ENCODE data around the gene NCAPH2.

Gene NCAPH2

DNA sequence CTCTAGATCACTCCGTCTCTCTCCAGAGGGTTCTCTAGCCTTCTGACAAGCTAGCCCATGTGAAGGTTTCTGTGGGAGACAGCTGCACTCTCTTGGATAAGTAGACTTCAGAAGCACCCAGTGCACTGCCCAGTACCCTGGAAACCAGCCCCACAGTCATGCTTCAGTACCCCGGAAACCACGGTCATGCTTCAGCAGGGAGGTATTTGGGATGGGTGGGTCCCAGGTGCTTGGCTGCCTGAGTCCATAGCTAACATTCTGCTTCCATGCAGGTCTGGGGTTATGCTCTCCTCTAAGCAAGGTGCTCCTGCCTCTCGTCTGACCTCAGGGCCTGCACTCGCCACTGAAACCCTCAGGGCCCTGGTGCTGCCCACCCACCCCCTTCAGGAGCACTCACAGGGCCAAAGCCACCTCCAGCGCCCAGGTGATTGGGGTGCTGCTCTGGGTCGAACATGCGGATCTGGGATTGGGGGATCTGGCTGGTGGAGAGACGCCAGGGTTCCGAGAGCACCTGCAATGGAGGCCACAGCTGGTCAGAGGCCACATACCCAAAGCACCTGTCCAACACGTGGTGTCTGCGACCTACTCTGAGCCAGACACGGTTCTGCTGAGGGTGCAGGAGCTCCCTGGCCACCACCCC lies 62.0 kb downstream of the NCAPH2 start:
- Histone ChIP-seq H3K27ac (no peak overlapping the region), H3K9ac (ENCODE audit: insufficient read length) (no peak overlapping the region), H3K9me3 (ENCODE audit: low read depth, low read length) (no peaks in the 10 kb centered on the region), H3K4me3 (no peak overlapping the region), H3K36me3 (ENCODE audit: insufficient read depth, low read length) (no peaks in the 10 kb centered on the region; the same call in 1 of the 2 replicates)
- no peak for DNase-seq (ENCODE audit: low read depth, low spot score)
- TF ChIP-seq FOXP2 (optimal IDR thresholded peaks at IDR 0.05; ENCODE audit: control extremely low read depth, extremely low read length, insufficient read depth), result no peak
- TF ChIP-seq EZH2 (IDR thresholded peaks at IDR 0.05), result no peak
- TF ChIP-seq POLR2AphosphoS5 (IDR thresholded peaks at IDR 0.05; ENCODE audit: borderline replicate concordance, low read depth, low read length), result no peak

DNA sequence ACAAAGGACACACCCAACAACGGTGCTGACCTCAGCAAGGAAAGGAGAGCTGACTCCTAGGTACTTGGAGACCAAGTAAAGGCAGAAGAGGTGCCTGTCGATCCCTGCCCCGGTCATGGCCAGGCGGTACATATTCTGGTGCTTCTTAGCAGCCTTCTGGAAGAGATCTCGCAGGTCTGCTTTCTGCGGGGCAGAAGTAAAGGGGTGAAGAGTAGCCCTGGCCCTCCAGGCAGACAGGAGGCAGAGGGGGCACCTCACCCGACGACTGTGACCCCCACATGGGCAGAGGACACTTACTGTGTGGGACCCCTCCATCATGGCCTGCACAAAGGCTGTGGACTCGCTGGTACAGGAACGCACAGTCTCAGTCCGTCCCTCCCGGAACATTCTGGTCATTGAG lies 62.8 kb downstream of the NCAPH2 start:
- Histone ChIP-seq H3K9ac (ENCODE audit: insufficient read length) (no peak overlapping the region), H3K27ac (no peak overlapping the region), H3K36me3 (ENCODE audit: insufficient read depth, low read length) (no peaks in the 10 kb centered on the region; the same call in 1 of the 2 replicates), H3K4me3 (no peak overlapping the region), H3K9me3 (ENCODE audit: low read depth, low read length) (no peaks in the 10 kb centered on the region)
- no peak for DNase-seq (ENCODE audit: low read depth, low spot score)
- TF ChIP-seq POLR2AphosphoS5 (IDR thresholded peaks at IDR 0.05; ENCODE audit: borderline replicate concordance, low read depth, low read length), result no peak
- TF ChIP-seq EZH2 (IDR thresholded peaks at IDR 0.05), result no peak
- no peak for TF ChIP-seq FOXP2 (optimal IDR thresholded peaks at IDR 0.05; ENCODE audit: control extremely low read depth, extremely low read length, insufficient read depth)

DNA sequence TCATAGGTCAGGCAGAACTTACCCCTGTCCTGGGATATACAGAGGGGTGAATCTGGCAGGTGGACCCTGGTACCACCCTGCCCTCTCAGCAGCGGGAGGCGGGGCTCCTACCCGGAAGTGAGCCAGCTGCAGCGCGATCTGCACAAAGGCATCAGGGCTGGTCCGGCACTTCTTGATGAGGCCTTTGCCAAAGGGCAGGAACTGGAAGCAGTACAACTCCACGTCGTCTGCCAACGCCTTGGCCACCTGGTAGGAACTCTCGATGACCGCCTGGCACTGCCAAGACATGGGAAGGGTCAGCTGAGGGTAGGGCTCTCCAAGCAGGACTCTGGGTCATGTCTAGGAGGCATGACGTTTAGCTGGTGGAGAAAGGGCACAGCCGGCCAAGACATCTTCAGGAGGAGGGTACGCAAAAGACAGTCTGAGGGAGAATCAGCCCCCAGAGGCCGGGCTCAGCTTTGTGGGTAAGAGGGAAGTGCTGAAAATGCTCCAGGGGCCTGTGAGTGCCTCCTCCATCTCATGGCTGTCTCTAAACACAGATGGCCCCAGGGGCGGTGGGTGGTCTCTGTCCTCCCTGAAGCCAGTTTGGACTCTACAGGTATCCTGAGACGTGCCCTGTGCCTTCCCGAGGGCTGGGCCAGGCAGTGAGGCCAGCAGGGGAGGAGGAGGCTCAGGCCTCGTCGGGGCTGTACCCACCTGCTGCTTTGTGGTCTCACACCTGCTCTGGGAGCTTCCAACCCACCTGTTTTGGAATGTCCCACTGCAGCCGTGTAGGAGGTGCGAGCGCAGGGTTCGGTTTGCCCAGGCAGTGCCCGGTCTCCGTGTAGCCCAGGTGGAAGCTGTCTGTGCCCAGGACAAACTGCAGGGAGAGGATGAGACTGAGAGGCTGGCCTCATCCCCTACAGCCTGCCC lies 63.5 kb downstream of the NCAPH2 start:
- Histone ChIP-seq H3K9me3 (ENCODE audit: low read depth, low read length) (no peaks in the 10 kb centered on the region), H3K36me3 (ENCODE audit: insufficient read depth, low read length) (no peaks in the 10 kb centered on the region; the same call in 1 of the 2 replicates), H3K4me3 (no peak overlapping the region), H3K27ac (no peak overlapping the region), H3K9ac (ENCODE audit: insufficient read length) (no peak overlapping the region)
- no peak for TF ChIP-seq FOXP2 (optimal IDR thresholded peaks at IDR 0.05; ENCODE audit: control extremely low read depth, extremely low read length, insufficient read depth)
- no peak for TF ChIP-seq EZH2 (IDR thresholded peaks at IDR 0.05)
- TF ChIP-seq POLR2AphosphoS5 (IDR thresholded peaks at IDR 0.05; ENCODE audit: borderline replicate concordance, low read depth, low read length), result no peak
- no peak for DNase-seq (ENCODE audit: low read depth, low spot score)

DNA sequence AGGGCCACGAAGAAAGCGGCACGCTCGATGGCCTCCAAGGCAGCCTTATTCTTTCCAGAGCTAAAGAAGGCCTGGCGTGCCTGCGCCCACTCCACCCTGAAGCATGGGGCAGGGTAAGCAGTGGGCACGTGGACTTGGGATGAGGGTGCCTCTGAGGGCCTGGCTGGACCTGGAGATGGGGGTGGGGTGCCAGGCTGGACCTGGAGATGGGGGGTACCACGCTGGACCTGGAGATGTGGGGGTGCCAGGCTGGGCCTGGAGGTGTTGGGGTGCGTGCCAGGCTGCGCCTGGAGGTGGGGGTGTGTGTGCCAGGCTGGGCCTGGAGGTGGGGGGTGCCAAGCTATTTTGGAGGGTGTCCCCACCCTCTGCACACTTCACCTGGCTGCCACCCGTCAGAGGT lies 64.9 kb downstream of the NCAPH2 start:
- no peaks in the 10 kb centered on the region; the same call in 1 of the 2 replicates for H3K36me3 ChIP-seq (ENCODE audit: insufficient read depth, low read length)
- no peak for TF ChIP-seq EZH2 (IDR thresholded peaks at IDR 0.05)
- no peak for TF ChIP-seq POLR2AphosphoS5 (IDR thresholded peaks at IDR 0.05; ENCODE audit: borderline replicate concordance, low read depth, low read length)
- no peak for TF ChIP-seq FOXP2 (optimal IDR thresholded peaks at IDR 0.05; ENCODE audit: control extremely low read depth, extremely low read length, insufficient read depth)

DNA sequence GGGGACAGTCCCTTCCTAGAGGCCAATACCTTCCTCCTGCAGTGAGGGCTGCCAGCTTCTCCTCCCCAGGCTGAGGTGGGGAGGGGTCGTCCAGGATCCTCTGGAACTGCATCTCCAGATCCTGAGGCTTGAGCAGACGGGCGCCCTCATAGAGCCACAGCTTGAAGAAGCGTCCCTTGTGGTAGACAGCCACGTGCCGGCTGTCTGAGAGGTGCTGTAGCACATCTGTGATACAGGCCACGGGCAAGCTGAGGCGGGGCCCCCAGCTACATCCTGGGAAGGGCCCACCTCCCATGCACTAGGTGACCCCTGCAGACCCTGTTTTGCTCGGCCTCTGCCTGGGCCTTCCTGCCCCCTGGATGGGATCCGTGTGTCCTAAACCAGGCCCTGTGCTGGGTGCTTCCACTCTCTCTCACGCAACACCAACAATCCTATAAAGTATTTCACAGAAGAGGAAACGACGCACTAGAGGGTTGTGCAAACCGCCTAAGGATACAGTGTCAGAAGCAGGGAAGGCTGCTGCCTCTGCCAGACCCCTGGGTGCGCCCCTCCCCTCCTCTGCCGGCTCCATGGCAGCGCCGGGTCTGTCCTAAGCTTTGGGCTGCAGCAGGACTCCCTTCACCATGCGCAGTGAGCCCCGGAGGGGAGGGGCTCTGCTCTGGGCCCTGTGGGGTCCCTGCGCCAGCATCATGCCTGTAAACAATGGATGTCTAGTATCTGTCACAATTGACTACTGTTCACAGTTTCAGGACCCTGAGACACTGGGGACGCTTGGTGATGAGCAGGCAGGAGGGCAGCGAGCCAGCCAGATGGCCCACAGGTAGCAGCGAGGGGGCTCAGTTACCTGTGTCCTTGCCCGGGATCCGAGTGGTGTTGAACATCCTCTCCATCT lies 65.7 kb downstream of the NCAPH2 start:
- Histone ChIP-seq H3K27ac (no peak overlapping the region), H3K36me3 (ENCODE audit: insufficient read depth, low read length) (no peaks in the 10 kb centered on the region; the same call in 1 of the 2 replicates), H3K9me3 (ENCODE audit: low read depth, low read length) (no peaks in the 10 kb centered on the region), H3K9ac (ENCODE audit: insufficient read length) (no peak overlapping the region), H3K4me3 (no peak overlapping the region)
- no peak for DNase-seq (ENCODE audit: low read depth, low spot score)
- TF ChIP-seq EZH2 (IDR thresholded peaks at IDR 0.05), result no peak
- no peak for TF ChIP-seq FOXP2 (optimal IDR thresholded peaks at IDR 0.05; ENCODE audit: control extremely low read depth, extremely low read length, insufficient read depth)
- TF ChIP-seq POLR2AphosphoS5 (IDR thresholded peaks at IDR 0.05; ENCODE audit: borderline replicate concordance, low read depth, low read length), result no peak

More for the DNA sequence above, 64.9 kb downstream of the NCAPH2 start:
- Histone ChIP-seq H3K27ac (no peak overlapping the region), H3K4me3 (no peak overlapping the region), H3K9ac (ENCODE audit: insufficient read length) (no peak overlapping the region), H3K9me3 (ENCODE audit: low read depth, low read length) (no peaks in the 10 kb centered on the region)
- no peak for DNase-seq (ENCODE audit: low read depth, low spot score)

DNA sequence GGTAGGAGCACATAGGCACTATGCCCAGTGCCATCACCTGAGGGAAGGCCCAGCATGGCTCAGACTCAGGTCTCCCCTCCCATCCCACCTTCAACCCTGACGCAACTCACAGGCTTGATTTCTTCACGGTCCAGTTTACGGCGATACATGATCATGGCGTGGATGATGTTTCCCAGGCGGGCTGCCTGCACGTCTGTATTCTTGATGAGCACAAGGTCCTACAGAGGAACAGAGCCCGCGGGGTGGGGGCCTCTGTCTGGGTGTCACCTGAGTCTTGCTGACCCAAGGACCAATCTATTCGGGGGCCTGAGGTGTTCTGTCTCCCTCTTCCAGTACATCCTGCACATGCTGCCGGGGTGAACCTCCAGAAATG lies 66.3 kb downstream of the NCAPH2 start:
- DNase-seq (ENCODE audit: low read depth, low spot score), result no peak
- no peak overlapping the region for H3K9ac ChIP-seq (ENCODE audit: insufficient read length)
- H3K9me3 ChIP-seq (ENCODE audit: low read depth, low read length), result no peaks in the 10 kb centered on the region
- no peak overlapping the region for H3K27ac ChIP-seq
- TF ChIP-seq POLR2AphosphoS5 (IDR thresholded peaks at IDR 0.05; ENCODE audit: borderline replicate concordance, low read depth, low read length), result no peak
- TF ChIP-seq FOXP2 (optimal IDR thresholded peaks at IDR 0.05; ENCODE audit: control extremely low read depth, extremely low read length, insufficient read depth), result no peak
- TF ChIP-seq EZH2 (IDR thresholded peaks at IDR 0.05), result no peak
- no peaks in the 10 kb centered on the region; the same call in 1 of the 2 replicates for H3K36me3 ChIP-seq (ENCODE audit: insufficient read depth, low read length)
- H3K4me3 ChIP-seq, result no peak overlapping the region

Data from SK-N-MC (cell line).